Activated CD4-positive, alpha-beta memory T cell treated with anti-CD3 and anti-CD28 coated beads for 36 hours (primary cell): ENCODE results near the gene EFS. TPM values are rescaled to one million over a fixed set of nuclear protein-coding genes. Genes with fewer than 3 reads are reported as not detected.
A peak's percentile ranks its signal among the peaks of the same experiment; 100 is the strongest.

ENCODE experiments used
- CTCF ChIA-PET: fragments of 350-600 bp; sonication (Branson Sonifier 250); formaldehyde crosslinking; loops from one replicate; lab custom pipeline; 2021; ENCODE audit warnings: antibody characterized with exemption, inconsistent platforms; lab: Charles Lee
- POLR2A ChIA-PET: fragments of 350-600 bp; sonication (Branson Sonifier 250); formaldehyde crosslinking; loops from one replicate; lab custom pipeline; 2021; ENCODE audit warnings: antibody characterized with exemption; lab: Charles Lee
- DNase-seq: peaks from one replicate; pipeline ENCODE4 v3.0.0-alpha.2; 2020
- H3K27ac Mint-ChIP-seq: one replicate; pipeline ENCODE4 v1.8.0; 2021; ENCODE audit warnings: mixed read lengths
- H3K27me3 Mint-ChIP-seq: one replicate; pipeline ENCODE4 v1.8.0; 2021; ENCODE audit warnings: mixed read lengths
- H3K36me3 Mint-ChIP-seq: one replicate; pipeline ENCODE4 v1.8.0; 2021; ENCODE audit warnings: mixed read lengths
- H3K4me1 Mint-ChIP-seq: one replicate; pipeline ENCODE4 v1.8.0; 2021; ENCODE audit warnings: low read depth, mixed read lengths
- H3K4me3 Mint-ChIP-seq: one replicate; pipeline ENCODE4 v1.8.0; 2021; ENCODE audit warnings: mild to moderate bottlenecking, mixed read lengths
- H3K9me3 Mint-ChIP-seq: one replicate; pipeline ENCODE4 v1.8.0; 2021; ENCODE audit warnings: mixed read lengths
- intact Hi-C: fragments of 100-400 bp; cut with micrococcal nuclease; formaldehyde crosslinking; loops from one replicate; pipeline ENCODE4 v1.15.1; 2023
- total RNA-seq, 2 experiments: library from RNA; stranded (reverse); gene quantifications; one replicate each; pipeline ENCODE4 v1.2.3, GENCODE V29; 2021

The EFS gene
- total RNA-seq, 2 experiments from 2014 or later: not detected

GRCh38 chr14:23320584-23321571 lies 44.1 kb downstream of the EFS start, which contains the start of gene PABPN1:
Gene PABPN1 (plus strand): TSS chr14:23321457. CDS start chr14:23321470, 13 bp downstream.
- peak within 1 kb of the TSS; percentile 90 for H3K27ac Mint-ChIP-seq
- ChIA-PET POLR2A (interaction anchor here (0.6 to 4.5 kb wide), 10 partner anchors 19 to 921 kb away, joined by 3 to 102 read pairs (median 5); partner anchors contain the start of genes ACIN1, AP1G2, C14orf119 and DCAF11), CTCF (interaction anchor here (0.6 to 4.8 kb wide), 21 partner anchors 15 to 921 kb away, joined by 3 to 76 read pairs (median 6); partner anchors contain the start of genes ACIN1, BCL2L2, C14orf119 and CDH24)
- DNase-seq: peak; percentile 99
- H3K27me3 Mint-ChIP-seq: no peaks in the 10 kb centered on the region
- H3K9me3 Mint-ChIP-seq: no peaks in the 10 kb centered on the region
- peaks cover 21% of the 10 kb centered on the region for H3K36me3 Mint-ChIP-seq
- intact Hi-C loops: loop anchor here (1.0 to 2.0 kb wide), 6 partner anchors 20 to 793 kb away; partner anchors contain the start of genes ACIN1, C14orf119, DCAF11 and HOMEZ
- H3K4me3 Mint-ChIP-seq: peak within 1 kb of the TSS; percentile 92
- H3K4me1 Mint-ChIP-seq: peaks cover 23% of the 10 kb centered on the region

GRCh38 chr14:23319746-23320583 lies 45.0 kb downstream of the EFS start:
- CTCF ChIA-PET: interaction anchor here (0.7 to 4.8 kb wide), 12 partner anchors 14 to 262 kb away, joined by 3 to 76 read pairs (median 6); partner anchors contain the start of genes ACIN1, BCL2L2, C14orf119 and CDH24
- Mint-ChIP-seq H3K27me3 (peaks cover 1% of the 10 kb centered on the region), H3K4me3 (peak overlapping the region; percentile 92), H3K27ac (peak overlapping the region; percentile 90), H3K36me3 (peaks cover 15% of the 10 kb centered on the region), H3K9me3 (no peaks in the 10 kb centered on the region), H3K4me1 (peaks cover 23% of the 10 kb centered on the region)
- DNase-seq: no peak
- POLR2A ChIA-PET: interaction anchor here (1.2 to 4.5 kb wide), 3 partner anchors 18 to 794 kb away, joined by 6 to 102 read pairs (median 17); partner anchors contain the start of genes ACIN1, C14orf119, DCAF11 and NRL
- intact Hi-C loops: loop anchor here (2.0 kb wide), 1 partner anchor 231 kb away; the partner anchor contains the start of gene ZFHX2

- DNase-seq: no peak
- CTCF ChIA-PET: no interaction called here
- Mint-ChIP-seq H3K27me3 (peaks cover 1% of the 10 kb centered on the region), H3K4me1 (peaks cover 8% of the 10 kb centered on the region), H3K36me3 (no peaks in the 10 kb centered on the region), H3K4me3 (no peak overlapping the region), H3K9me3 (no peaks in the 10 kb centered on the region), H3K27ac (no peak overlapping the region)
- POLR2A ChIA-PET: no interaction called here
- intact Hi-C loops: no loop called here
Observed at GRCh38 chr14:23316300-23316699, 48.7 kb downstream of the EFS start.

- Mint-ChIP-seq H3K4me1 (no peaks in the 10 kb centered on the region), H3K27ac (no peak overlapping the region), H3K4me3 (no peak overlapping the region), H3K27me3 (peaks cover 24% of the 10 kb centered on the region), H3K9me3 (no peaks in the 10 kb centered on the region), H3K36me3 (no peaks in the 10 kb centered on the region)
- no peak for DNase-seq
- POLR2A ChIA-PET: no interaction called here
- intact Hi-C loops: no loop called here
- CTCF ChIA-PET: interaction anchor here (1.9 kb wide), 1 partner anchor 24 kb away, joined by 4 read pairs; the partner anchor contains the start of gene HOMEZ
Observed at GRCh38 chr14:23310546-23310945, 54.4 kb downstream of the EFS start.

- no peaks in the 10 kb centered on the region for H3K9me3 Mint-ChIP-seq
- no peak for DNase-seq
- peaks cover 22% of the 10 kb centered on the region for H3K27me3 Mint-ChIP-seq
- intact Hi-C loops: no loop called here
- no peaks in the 10 kb centered on the region for H3K36me3 Mint-ChIP-seq
- H3K4me3 Mint-ChIP-seq: no peak overlapping the region
- ChIA-PET POLR2A (no interaction called here), CTCF (no interaction called here)
- no peak overlapping the region for H3K27ac Mint-ChIP-seq
- H3K4me1 Mint-ChIP-seq: no peaks in the 10 kb centered on the region
Observed at GRCh38 chr14:23308721-23309445, 56.1 kb downstream of the EFS start.

GRCh38 chr14:23307687-23308644 lies 57.0 kb downstream of the EFS start:
- no peak overlapping the region for H3K4me3 Mint-ChIP-seq
- no peaks in the 10 kb centered on the region for H3K9me3 Mint-ChIP-seq
- peaks cover 22% of the 10 kb centered on the region for H3K27me3 Mint-ChIP-seq
- intact Hi-C loops: no loop called here
- no peak overlapping the region for H3K27ac Mint-ChIP-seq
- CTCF ChIA-PET: interaction anchor here (0.9 to 1.6 kb wide), 3 partner anchors 12 to 239 kb away, joined by 3 to 6 read pairs (median 3); no protein-coding TSS in a partner anchor
- H3K36me3 Mint-ChIP-seq: no peaks in the 10 kb centered on the region
- DNase-seq: no peak
- H3K4me1 Mint-ChIP-seq: peaks cover 4% of the 10 kb centered on the region
- POLR2A ChIA-PET: no interaction called here

GRCh38 chr14:23307146-23307530 lies 57.8 kb downstream of the EFS start:
- no peaks in the 10 kb centered on the region for H3K9me3 Mint-ChIP-seq
- no peak overlapping the region for H3K4me3 Mint-ChIP-seq
- H3K36me3 Mint-ChIP-seq: no peaks in the 10 kb centered on the region
- intact Hi-C loops: no loop called here
- DNase-seq: no peak
- peaks cover 22% of the 10 kb centered on the region for H3K27me3 Mint-ChIP-seq
- ChIA-PET CTCF (interaction anchor here (0.9 to 1.6 kb wide), 3 partner anchors 11 to 238 kb away, joined by 3 to 6 read pairs (median 3); no protein-coding TSS in a partner anchor), POLR2A (no interaction called here)
- peaks cover 5% of the 10 kb centered on the region for H3K4me1 Mint-ChIP-seq
- no peak overlapping the region for H3K27ac Mint-ChIP-seq

- intact Hi-C loops: no loop called here
- no peak for DNase-seq
- H3K36me3 Mint-ChIP-seq: no peaks in the 10 kb centered on the region
- ChIA-PET POLR2A (no interaction called here), CTCF (interaction anchor here (0.9 to 2.6 kb wide), 4 partner anchors 11 to 73 kb away, joined by 3 to 7 read pairs (median 4); partner anchors contain the start of gene PABPN1)
- no peak within 1 kb of the TSS for H3K4me3 Mint-ChIP-seq
- H3K27ac Mint-ChIP-seq: no peak within 1 kb of the TSS
- H3K27me3 Mint-ChIP-seq: peaks cover 22% of the 10 kb centered on the region
- H3K4me1 Mint-ChIP-seq: peaks cover 5% of the 10 kb centered on the region
- H3K9me3 Mint-ChIP-seq: no peaks in the 10 kb centered on the region
Observed at GRCh38 chr14:23306412-23307145, 58.4 kb downstream of the EFS start, which contains the start of gene BCL2L2. Gene BCL2L2 (plus strand): TSS chr14:23306833. CDS start chr14:23307768, 935 bp downstream.
